PFSK-1 (cell line): ENCODE data around the gene SMYD4.

ENCODE experiments used
- FOXP2 ChIP-seq: optimal IDR thresholded peaks from 2 replicates; pipeline ENCODE3; 2011; ENCODE audit warnings: borderline replicate concordance, control low read depth, inconsistent platforms; ENCODE audit not compliant: insufficient read depth; ENCODE audit errors: extremely low read length, extremely low read depth
- POLR2AphosphoS5 ChIP-seq: IDR thresholded peaks from 2 replicates; pipeline ENCODE4 v1.6.1; 2012; ENCODE audit warnings: low read depth, mild to moderate bottlenecking, control low read depth, low read length, moderate library complexity
- SIN3A ChIP-seq: IDR thresholded peaks from 2 replicates; pipeline ENCODE4 v1.6.1; 2012; ENCODE audit warnings: mild to moderate bottlenecking, low read length, moderate library complexity, borderline replicate concordance; ENCODE audit not compliant: insufficient read depth
- TAF1 ChIP-seq: IDR thresholded peaks from 2 replicates; pipeline ENCODE4 v1.6.1; 2012; ENCODE audit warnings: low read length, control low read depth, borderline replicate concordance; ENCODE audit not compliant: insufficient read depth
- TF ChIP-seq, protein P1 (sequence below), 2 experiments: IDR thresholded peaks; 2 replicates each; pipeline versions ENCODE4 v1.6.1 to v1.8.0; 2011 to 2012; ENCODE audit warnings: low read depth in 2 of 2, low read length in 2 of 2, control low read depth in 1 of 2, inconsistent platforms in 1 of 2, mild to moderate bottlenecking in 1 of 2, moderate library complexity in 1 of 2; ENCODE audit not compliant: insufficient read depth in 1 of 2

The SMYD4 gene

DNA sequence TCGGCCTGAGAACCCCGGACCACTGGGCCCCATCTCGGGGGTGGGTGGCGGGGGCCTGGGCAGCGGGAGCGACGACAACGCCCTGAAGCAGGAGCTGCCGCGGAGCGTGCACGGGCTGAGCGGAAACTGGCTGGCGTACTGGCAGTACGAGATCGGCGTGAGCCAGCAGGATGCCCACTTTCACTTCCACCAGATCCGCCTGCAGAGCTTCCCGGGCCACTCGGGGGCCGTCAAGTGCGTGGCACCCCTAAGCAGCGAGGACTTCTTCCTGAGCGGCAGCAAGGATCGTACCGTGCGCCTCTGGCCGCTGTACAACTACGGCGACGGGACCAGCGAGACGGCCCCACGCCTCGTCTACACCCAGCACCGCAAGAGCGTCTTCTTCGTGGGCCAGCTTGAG, 95.9 kb downstream of the SMYD4 start:
- peak; percentile 11 for TF ChIP-seq FOXP2
- TF ChIP-seq POLR2AphosphoS5: no peak

DNA sequence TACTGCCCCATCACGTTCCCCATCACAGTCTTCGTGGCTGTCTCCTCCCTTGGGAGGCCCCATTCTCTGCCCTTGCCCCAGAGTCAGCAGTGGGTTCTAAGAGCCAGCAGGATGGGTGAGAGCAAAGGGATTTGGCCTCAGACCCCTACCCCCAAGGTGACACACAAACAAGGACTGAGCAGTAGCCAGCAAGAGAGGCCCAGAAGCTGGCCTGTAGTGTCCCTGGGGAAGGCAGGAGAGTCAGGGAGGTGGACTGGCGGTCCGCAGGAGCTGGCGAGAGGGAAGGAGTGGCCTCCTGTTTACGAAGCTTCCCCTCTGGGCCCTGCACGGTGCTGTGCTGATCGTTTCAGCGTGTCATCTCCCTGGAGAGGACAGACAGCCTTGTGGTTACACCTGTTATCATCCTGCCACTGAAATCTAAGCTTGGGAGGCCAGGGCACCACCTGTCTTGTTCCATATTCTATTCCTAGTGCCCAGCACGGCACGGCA, 96.8 kb downstream of the SMYD4 start:
- TF ChIP-seq, protein P1, sequence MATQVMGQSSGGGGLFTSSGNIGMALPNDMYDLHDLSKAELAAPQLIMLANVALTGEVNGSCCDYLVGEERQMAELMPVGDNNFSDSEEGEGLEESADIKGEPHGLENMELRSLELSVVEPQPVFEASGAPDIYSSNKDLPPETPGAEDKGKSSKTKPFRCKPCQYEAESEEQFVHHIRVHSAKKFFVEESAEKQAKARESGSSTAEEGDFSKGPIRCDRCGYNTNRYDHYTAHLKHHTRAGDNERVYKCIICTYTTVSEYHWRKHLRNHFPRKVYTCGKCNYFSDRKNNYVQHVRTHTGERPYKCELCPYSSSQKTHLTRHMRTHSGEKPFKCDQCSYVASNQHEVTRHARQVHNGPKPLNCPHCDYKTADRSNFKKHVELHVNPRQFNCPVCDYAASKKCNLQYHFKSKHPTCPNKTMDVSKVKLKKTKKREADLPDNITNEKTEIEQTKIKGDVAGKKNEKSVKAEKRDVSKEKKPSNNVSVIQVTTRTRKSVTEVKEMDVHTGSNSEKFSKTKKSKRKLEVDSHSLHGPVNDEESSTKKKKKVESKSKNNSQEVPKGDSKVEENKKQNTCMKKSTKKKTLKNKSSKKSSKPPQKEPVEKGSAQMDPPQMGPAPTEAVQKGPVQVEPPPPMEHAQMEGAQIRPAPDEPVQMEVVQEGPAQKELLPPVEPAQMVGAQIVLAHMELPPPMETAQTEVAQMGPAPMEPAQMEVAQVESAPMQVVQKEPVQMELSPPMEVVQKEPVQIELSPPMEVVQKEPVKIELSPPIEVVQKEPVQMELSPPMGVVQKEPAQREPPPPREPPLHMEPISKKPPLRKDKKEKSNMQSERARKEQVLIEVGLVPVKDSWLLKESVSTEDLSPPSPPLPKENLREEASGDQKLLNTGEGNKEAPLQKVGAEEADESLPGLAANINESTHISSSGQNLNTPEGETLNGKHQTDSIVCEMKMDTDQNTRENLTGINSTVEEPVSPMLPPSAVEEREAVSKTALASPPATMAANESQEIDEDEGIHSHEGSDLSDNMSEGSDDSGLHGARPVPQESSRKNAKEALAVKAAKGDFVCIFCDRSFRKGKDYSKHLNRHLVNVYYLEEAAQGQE (IDR thresholded peaks at IDR 0.05; ENCODE audit: insufficient read depth in 1 of 2, low read depth in 2 of 2, low read length in 2 of 2): no peak
- TF ChIP-seq SIN3A (no peak), FOXP2 (no peak)

DNA sequence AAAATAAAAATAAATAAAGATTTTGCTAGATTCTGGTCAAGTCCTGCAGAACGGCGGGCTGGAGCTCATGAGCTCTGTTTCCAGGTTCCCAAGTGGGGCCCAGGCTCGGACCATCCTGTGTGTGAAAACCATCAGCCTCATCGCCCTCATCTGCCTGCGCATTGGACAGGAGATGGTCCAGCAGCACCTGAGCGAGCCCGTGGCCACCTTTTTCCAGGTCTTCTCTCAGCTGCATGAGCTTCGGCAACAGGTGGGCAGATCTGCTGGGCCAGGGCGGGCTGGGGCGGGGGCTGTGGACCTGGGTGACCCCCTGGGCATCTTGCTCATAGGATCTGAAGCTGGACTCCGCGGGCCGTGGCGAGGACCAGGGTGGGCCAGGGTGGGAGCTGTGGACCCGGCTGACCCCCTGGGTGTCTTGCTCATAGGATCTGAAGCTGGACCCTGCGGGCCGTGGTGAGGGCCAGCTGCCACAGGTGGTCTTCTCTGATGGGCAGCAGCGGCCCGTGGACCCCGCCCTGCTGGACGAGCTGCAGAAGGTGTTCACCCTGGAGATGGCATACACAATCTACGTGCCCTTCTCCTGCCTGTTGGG, 97.4 kb downstream of the SMYD4 start:
- no peak for TF ChIP-seq POLR2AphosphoS5
- TF ChIP-seq TAF1: no peak
- TF ChIP-seq FOXP2: no peak
- no peak for TF ChIP-seq SIN3A
- TF ChIP-seq, protein P1 (IDR thresholded peaks at IDR 0.05; ENCODE audit: insufficient read depth in 1 of 2, low read depth in 2 of 2, low read length in 2 of 2): no peak

DNA sequence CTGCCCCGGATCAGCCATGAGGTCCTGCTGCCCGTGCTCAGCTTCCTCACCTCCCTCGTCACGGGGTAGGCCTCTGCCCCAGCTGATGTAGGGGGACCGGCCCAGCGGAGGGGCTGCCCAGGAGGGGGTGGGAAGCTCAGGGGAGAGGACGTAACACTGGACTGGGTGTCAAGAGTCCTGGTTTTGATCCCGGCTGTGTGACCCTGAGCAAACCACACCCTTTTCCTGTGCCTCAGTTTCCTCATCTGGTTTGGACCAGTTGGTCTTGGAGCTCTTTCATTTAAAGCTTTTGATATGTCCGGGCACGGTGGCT, 98.6 kb downstream of the SMYD4 start:
- TF ChIP-seq FOXP2: peak; percentile 83
- TF ChIP-seq POLR2AphosphoS5: no peak

DNA sequence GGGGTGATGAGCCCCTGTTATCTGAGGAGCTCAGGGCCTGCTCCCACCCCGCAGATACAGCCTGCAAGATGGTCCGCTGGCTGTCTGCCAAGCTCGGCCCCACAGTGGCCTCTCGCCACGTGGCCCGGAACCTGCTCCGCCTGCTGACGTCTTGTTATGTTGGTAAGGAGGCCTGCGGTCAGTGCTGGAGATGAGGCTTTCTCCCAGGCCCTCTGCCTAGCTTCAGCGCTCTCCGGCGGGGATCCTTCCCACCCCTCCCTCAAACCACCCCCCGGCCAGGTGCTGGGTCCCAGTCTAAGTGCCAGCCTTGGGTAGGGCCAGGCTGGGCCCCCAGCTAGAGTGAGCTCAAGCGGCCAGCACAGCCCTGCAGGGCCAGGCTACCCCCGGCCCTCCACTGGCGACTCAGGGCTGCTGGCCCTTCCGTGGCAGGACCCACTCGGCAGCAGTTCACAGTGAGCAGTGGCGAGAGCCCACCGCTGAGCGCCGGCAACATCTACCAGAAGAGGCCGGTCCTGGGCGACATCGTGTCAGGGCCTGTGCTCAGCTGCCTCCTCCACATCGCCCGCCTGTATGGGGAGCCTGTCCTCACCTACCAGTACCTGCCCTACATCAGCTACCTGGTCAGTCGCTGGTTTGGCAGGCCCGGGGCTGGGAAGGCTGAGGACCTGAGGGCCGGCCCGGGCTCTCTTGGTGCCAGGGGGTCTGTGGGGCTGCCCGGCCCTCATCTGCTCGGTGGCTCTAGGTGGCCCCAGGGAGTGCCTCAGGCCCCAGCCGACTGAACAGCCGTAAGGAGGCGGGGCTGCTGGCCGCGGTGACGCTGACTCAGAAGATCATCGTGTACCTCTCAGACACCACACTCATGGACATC, 99.1 kb downstream of the SMYD4 start:
- TF ChIP-seq TAF1: no peak
- TF ChIP-seq FOXP2: peak; percentile 88
- TF ChIP-seq POLR2AphosphoS5: 0 out of 2 replicates have a peak, but pooled peaks have one; percentile 39
- TF ChIP-seq, protein P1 (IDR thresholded peaks at IDR 0.05; ENCODE audit: insufficient read depth in 1 of 2, low read depth in 2 of 2, low read length in 2 of 2): no peak; a peak in 1 of 4 replicates
- no peak for TF ChIP-seq SIN3A

DNA sequence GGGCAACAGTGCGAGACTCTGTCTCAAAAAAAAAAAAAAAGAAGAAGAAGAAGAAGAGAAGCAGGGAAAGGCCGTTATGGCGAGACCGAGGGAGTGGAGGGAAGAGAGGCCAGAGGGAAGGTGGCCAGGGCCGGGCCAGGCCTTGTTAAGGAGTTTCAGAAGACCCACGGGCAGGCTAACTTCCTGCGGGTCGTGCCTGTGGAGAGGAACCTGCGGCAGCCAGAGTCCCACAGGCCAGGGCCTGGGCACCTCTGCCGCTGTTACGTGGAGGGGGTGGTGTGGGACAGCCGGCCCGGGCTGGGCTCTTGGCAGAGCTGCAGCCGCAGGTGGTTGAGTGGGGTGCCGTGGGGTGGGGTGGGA, 99.8 kb downstream of the SMYD4 start:
- TF ChIP-seq FOXP2 (no peak), SIN3A (no peak), POLR2AphosphoS5 (no peak), TAF1 (no peak)
- TF ChIP-seq, protein P1 (IDR thresholded peaks at IDR 0.05; ENCODE audit: insufficient read depth in 1 of 2, low read depth in 2 of 2, low read length in 2 of 2): no peak
